Stimulated activated CD4-positive, alpha-beta T cell treated with anti-CD3 and anti-CD28 coated beads, Interleukin-2, amount 100 ng/mL, for 4 hours (primary cell): ENCODE measurements around the gene TRIM71.
"Not testable (repeated sequence)": the region's sequence is repeated elsewhere in the genome, so short reads cannot be mapped to it uniquely, and the experiment has no call there.

Source experiments
- DNase-seq: peaks from one replicate; pipeline ENCODE4 v3.0.0-alpha.2; 2020; ENCODE audit warnings: low read depth

TRIM71 gene

GRCh38 chr3:32934150-32934742, 116.4 kb downstream of the TRIM71 start:
- no peak for DNase-seq

- DNase-seq = no peak
Observed at GRCh38 chr3:32937331-32937730, 119.5 kb downstream of the TRIM71 start.

- not testable (repeated sequence) for DNase-seq
Observed at GRCh38 chr3:32939531-32940284, 121.9 kb downstream of the TRIM71 start.

GRCh38 chr3:32940726-32941125, 122.9 kb downstream of the TRIM71 start:
- DNase-seq = no peak

- no peak for DNase-seq
Observed at GRCh38 chr3:32945136-32945535, 127.3 kb downstream of the TRIM71 start.

GRCh38 chr3:32945598-32945997, 127.8 kb downstream of the TRIM71 start:
- DNase-seq = not testable (repeated sequence)

- DNase-seq = no peak
Observed at GRCh38 chr3:32946973-32947788, 129.4 kb downstream of the TRIM71 start.
